ENCODE results near the gene TMEM132E. TPM values are rescaled to one million over a fixed set of nuclear protein-coding genes. Genes with fewer than 3 reads are reported as not detected.
"Not testable (repeated sequence)": the region's sequence is repeated elsewhere in the genome, so short reads cannot be mapped to it uniquely, and the experiment has no call there.

The TMEM132E gene, protein sequence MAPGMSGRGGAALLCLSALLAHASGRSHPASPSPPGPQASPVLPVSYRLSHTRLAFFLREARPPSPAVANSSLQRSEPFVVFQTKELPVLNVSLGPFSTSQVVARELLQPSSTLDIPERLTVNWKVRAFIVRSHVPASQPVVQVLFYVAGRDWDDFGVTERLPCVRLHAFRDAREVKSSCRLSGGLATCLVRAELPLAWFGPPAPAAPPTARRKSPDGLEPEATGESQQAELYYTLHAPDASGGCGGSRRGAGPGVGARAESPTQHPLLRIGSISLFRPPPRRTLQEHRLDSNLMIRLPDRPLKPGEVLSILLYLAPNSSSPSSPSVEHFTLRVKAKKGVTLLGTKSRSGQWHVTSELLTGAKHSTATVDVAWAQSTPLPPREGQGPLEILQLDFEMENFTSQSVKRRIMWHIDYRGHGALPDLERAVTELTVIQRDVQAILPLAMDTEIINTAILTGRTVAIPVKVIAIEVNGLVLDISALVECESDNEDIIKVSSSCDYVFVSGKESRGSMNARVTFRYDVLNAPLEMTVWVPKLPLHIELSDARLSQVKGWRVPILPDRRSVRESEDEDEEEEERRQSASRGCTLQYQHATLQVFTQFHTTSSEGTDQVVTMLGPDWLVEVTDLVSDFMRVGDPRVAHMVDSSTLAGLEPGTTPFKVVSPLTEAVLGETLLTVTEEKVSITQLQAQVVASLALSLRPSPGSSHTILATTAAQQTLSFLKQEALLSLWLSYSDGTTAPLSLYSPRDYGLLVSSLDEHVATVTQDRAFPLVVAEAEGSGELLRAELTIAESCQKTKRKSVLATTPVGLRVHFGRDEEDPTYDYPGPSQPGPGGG (N-terminal part only)
- total RNA-seq (2014; rRNA removed; shearing (Covaris generic)): not detected in 2 replicates
- polyA plus RNA-seq (2015; cell fraction: cytosol; rRNA removed): 0.02 TPM in 1 of 2 replicates, not detected in the other
- 0.03 and 0.04 TPM in 2 replicates for polyA plus RNA-seq (2015; cell fraction: nucleus; rRNA removed)

DNA sequence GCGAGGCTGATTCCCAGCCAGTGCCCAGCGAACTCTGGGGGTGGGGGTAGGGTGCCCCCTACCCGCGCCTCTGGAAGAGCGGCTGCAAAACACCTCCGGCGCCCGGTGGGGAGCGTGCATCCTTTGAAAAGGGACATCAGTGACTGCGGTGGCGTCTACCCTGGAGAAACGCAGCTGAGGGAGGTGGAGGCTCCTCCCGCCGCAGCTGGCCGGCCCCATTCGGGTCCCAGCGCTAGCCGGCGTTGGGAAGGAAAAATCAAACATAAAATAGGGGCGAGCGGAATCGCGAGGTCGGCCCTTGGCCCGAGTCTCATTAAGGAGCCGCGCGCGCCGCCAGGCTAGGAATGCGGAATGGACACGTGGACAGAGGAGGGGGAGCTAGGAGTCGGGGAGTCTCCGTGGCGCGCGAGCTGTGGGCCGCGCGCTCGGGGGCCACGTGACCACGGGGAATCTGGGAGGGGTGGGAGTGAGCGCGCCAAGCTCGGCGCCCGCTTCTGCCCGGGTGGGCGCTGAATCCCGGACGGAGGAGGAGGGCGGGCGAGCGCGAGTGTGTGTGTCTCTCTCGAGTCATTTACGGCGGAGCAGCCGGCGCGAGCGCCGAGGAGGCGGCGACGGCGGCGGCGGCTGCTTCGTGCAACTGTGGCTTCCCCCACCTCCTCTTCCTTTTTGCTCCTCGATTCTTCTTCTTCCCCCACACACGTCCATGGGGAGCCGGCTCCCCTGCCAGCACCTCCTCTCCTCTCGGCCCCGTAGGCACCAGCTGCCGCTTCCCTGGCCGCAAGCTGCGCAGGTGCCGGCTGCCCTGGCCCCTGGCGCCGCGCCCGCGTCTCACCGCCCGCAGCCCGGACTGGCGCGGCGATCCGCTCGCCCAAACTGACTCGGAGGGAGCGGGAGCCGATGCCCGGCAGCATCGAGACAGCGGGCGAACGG is at the start of gene TMEM132E:
Gene TMEM132E (plus strand): TSS at position 566 of the 930 bp plus-strand sequence. CDS start 1,495 bp downstream, outside the sequence.
- DNase-seq (ENCODE audit: low read depth): no peak

DNA sequence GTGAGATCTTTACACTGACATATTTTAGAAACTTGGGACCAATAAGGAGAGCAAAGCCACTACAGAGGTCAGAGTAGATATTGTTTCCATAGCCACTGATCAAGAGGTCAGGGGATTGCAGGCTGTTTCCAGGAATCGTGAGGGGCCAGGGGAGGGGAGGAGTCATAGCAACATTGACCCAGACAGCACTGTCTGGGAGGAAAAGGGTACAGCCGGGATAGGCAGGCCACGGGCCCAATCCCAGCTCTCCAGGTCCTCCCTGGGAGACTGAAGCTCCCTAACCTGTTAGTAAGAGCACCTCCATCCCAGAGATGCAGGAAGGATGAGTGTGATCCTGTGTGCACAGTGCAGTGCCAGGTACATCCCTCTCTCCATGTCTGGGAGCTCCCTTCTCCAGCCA is 48.5 kb upstream of the TMEM132E start:
- DNase-seq (ENCODE audit: low read depth): no peak

DNA sequence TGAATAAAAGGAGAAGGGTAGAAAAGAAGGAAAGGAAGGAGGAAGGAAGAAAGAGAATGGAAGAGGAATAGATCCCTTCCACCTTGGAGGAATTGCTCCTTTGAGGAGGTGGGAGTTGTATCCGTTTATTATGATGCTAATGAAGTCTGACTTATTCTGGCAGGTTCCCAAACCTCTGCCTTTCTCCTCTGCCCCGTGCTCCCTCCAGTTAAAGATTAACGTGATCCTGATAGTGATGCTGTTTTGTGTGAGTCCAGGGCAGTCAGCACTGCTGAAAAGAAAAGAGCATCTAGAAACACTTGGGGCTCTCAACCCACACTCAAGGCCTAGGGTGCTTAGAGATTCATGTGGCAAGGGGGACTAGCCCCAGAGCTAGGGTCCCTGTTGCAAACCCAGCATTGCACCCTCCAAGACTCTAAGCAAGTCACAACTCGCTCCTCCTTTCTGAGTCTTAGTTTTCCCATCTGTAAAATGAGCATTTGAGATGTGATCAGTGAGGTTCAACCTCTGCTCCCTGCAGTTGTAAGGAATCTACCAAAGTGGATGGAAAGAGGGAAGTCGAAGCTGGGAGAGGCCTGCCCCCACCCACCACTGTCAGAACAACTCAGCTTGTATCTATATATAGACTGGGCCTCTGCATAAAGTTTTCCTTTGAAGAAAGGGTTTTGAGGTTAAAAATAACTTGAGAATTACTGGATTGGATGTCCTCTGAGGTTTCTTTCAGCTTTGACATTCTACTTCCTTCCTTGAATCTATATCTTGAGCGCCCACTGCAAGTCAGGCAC is 46.9 kb upstream of the TMEM132E start:
- no peak for DNase-seq (ENCODE audit: low read depth)

DNA sequence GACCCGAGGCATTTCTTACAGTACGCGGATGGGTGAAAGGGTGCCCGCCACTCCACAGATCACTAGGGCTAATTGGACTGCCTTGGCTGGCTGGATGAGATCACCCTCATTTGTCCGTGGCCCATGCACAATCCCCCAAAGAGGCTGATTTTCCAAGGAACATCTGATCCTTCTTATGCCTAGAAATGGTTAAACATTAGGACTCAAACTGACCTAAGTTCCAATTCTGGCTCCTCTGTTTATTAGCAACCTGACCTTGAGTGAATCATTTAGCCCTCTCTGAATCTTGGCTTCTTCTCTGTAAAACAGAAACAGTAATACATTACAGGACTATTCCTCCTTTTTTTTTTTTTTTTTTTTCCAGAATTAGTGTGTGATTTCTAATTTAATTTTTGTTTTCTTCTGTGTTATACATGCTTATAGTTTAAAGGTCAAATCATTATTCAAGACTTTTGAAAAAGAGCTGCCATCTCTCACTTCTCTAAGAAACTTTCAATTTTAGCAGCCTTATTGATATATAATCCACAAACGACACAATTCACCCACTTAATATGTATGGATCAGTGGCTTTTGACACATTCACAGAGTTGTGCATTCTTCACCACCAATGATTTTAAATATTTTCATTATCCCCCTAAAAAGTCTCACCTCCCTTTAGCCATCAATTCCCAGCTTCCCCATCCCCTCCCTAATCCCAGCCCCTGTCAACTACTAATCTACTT is 45.4 kb upstream of the TMEM132E start:
- no peak for DNase-seq (ENCODE audit: low read depth)

DNA sequence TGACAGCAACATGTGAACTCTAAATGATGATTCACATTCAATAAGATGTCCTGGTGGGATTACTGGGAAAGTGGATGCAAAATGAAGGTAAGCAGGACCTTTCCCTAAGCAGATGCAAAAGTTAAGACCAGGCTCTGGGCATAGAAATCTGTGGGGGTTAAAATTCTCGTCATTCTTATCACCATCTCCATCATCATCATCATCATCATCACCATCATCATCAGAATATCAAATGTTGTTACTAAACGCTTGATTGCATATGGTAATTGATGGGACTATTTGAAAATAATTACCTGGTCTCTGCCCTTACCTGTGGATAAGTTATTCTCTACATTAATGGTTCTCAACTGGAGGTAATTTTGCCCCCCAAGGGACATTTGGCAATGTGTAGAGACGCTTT is 41.9 kb upstream of the TMEM132E start:
- no peak for DNase-seq (ENCODE audit: low read depth)

DNA sequence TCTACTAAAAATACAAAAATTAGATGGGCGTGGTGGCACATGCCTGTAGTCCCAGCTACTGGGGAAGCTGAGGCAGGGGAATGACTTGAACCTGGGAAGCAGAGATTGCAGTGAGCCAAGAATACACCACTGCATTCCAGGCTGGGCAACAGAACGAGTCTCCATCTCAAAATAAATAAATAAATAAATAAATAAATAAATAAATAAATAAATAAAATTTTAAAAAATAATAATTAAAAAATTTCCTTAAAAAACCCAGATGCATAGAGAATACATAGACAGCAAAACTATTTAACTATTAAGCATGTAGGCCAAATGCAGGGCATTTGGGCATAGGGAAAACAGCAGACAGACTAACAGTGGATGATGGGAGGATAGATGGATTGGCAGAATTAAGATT is 40.8 kb upstream of the TMEM132E start:
- not testable (repeated sequence) for DNase-seq (ENCODE audit: low read depth)

DNA sequence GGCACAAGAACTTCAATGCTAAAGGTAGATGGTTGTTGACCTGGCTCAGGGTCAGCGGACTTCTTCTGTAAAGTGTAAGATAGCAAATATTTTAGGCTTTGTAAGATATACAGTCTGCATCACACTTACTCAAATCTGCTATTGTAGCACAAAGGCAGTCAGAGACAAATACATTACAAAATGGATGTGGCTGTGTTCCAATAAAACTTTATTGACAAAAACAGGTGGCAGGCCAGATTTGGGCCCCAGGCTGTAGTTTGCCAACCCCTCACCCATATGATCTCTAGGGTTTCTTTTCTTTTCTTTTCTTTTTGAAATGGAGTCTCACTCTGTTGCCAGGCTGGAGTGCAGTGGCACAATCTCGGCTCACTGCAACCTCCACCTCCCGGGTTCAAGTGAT is 39.5 kb upstream of the TMEM132E start:
- DNase-seq (ENCODE audit: low read depth): no peak

DNA sequence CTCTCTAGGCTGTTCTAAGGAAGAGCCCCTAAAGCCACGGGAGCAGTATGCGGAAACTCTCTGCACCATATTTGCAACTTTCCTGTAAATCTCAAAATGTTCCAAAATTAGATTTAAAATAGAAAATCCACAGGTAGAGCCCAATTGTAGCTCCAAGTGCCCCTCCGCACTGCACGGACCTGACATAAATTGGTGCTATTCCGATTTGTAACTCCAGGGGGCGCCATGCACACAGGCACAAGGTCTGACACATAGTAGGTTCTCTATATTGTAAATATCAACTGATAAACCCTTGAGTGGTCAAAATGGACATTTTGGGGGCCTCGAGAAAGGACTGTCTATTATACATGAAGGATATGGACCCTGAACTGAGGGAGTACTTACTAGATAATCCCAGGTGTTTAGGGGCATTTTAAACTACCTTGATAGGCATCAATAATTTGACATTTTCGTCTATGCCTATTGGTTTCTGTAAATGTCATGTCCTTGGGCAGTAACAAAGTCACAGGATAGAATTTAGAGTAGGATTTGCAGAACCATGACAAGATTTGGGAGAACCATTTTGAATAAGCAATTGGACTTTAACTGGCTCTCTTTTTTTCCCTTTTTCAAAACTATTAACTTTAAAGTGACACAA is 36.6 kb upstream of the TMEM132E start:
- DNase-seq (ENCODE audit: low read depth): no peak

DNA sequence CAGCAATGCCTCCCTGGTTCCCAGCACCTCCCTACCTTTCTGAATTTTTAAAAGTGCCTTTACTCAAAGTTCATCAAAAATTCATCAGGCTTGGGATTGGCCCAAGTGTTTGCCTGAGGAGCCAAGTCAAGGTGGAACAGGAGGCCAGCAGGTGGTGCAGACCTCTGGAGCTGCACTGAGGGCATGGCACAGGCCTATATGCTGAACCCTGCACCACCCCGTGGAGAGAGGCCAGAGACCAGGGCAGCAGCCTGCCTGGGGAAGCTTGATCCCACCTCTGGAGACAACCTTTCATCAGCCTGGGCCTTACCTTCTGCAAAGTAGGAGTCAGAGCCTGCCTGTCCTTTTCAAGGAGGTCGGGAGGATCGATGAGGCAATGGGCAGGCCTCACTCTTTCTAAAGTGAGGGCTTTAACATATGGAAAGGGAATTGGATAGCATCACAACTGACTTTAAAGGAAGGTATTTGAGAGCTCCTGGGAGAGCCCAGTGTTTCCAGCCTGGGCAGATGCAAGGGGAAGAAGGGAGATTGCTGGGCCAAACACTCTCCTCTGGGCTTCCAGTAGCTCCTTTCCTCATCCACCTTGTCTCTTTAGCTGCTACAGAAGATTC is 31.8 kb upstream of the TMEM132E start:
- no peak for DNase-seq (ENCODE audit: low read depth)

DNA sequence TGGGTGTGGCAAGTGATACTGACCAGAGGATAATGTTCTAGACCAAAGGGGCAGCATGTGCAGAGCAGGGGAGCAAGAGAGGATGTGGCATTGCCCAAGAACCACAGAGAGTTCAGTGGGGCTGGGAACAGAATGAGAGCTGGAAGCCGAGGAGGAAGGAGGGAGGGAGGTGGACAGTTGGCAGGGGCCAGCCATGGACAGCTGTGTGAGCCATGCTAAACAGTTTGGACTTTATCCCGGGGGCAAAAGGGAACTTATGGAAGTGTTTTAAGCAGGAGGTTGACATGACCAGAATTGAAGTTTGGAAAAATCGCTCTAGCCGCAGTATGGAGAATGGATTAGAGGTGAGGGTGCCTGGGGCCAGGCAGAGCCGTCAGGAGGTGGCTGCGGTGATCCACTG is 29.4 kb upstream of the TMEM132E start:
- no peak for DNase-seq (ENCODE audit: low read depth)

DNA sequence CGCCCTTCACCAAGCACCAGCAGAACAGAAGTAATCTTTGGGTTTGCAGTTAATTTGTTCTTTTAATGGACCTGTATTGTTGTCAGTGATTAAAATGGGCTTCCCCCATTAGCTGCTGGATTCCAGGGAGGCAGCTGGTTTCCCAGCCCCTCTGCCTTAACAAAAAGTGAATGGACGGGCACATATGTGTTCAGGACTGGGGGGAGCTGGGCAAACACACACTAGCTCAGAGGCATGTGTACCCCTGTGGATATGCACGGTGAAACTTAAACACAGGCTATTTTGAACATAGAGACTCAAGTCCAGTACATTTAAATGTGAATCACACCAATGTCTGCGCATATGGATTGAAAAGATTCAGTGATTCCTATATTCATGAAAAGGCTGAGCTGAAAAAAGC is 25.5 kb upstream of the TMEM132E start:
- DNase-seq (ENCODE audit: low read depth): no peak

DNA sequence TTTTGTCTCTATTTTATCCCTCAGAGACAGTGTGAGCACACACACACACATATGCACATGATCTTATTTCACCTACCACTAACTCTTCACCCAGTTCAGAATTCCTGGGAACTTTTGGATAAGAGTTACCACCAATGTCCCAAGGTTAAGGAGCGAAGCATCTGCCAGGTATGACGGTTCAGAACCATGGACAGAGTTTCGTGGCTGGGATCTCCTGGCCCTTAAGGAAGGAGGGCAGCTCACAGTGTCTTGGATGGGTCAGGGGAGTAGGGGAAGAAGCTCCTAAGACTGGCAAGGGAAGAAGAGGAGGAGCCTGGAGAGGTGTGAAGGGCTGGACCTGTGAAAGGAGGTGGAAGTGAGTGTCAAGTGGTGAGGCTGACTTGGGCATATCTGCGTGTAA is 23.0 kb upstream of the TMEM132E start:
- no peak for DNase-seq (ENCODE audit: low read depth)

DNA sequence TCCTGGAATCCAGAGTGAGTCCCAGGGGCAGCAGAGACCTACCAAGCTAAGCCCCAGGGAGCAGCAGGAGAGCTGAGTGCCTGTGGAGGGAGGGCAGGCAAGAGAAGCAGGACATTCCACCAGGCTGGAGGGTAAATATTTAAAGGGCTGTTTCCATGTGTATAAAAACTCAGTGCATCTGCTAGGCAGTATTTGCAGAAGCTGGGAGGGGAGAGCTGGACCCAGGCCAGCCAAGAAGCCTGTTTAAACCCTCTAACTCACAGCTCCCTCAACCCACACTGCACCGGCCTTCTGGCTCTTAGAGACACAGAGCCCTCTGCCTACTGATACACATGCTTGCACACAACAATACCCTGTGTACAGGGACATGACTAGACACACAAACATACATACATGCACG is 22.5 kb upstream of the TMEM132E start:
- DNase-seq (ENCODE audit: low read depth): no peak

DNA sequence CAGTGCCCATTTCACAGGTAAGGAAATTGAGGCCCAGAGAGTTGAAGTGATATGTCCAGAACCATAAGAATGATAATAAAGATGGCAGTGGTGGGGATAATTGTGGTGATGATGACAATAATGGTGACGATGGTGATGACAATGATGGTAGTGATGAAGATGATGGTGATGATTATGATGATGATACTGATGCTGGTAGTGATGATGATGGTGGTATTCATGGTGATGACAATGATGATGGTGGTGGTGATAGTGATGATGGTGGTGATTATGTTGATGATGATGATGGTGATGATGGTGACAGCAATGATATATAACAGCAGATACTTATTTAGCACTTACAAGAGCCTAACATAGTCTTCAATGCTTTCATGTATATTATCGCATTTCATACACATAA is 18.1 kb upstream of the TMEM132E start:
- no peak for DNase-seq (ENCODE audit: low read depth)

DNA sequence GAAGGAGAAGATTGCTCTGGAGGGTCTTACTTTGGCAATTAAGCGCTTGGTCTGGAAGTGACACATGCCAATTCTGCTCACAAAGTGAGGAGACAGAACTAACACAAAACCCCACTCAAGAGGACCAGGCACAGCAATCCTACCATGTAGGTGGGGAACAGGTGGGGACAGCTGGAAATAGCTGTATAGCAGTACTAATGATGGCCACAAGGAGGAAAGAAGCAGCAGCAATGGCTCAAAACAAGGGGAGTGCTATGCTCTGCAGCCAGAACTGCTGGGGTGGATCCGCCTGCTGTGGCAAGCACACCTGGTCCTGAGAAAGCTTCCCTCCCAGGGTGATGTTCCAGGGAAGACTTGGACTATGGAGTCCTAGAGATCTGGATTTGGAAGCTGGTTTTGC is 17.0 kb upstream of the TMEM132E start:
- DNase-seq (ENCODE audit: low read depth): no peak

DNA sequence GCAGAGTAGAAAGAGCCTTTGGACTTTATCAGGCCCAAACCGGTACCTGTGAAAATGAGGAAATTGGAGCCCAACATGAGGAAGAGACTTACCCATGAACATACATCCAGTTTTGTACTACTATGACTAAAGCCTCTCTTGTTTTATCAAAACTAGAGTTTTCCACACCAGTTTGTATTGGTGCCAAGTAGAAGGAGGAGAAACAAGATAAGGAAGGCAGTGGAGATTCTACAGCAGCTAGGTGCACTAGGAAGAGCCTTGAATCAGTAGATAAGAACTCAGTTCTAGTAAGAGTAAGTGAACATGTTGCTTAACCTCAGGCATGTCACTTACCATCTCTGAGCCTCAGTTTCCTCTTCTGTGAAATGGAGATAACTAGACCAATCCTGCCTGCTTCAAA is 13.7 kb upstream of the TMEM132E start:
- DNase-seq (ENCODE audit: low read depth): no peak

DNA sequence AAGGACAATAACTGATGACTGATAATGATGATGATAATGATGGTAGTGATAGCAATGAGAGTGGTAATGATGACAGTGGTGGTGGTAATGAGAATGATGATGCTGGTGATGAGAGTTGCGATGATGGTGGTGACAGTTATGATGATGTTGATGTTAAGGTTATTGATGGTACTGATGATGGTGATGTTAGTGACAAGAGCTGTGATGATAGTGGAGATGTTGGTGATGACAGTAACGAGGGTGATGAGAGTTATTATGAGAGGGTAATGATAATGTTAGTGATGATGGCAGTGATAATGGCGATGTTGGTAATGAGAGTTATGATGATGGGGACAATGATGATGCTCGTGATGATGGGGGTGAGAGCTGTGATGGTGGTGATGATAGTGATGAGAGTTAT is 13.2 kb upstream of the TMEM132E start:
- no peak for DNase-seq (ENCODE audit: low read depth)

DNA sequence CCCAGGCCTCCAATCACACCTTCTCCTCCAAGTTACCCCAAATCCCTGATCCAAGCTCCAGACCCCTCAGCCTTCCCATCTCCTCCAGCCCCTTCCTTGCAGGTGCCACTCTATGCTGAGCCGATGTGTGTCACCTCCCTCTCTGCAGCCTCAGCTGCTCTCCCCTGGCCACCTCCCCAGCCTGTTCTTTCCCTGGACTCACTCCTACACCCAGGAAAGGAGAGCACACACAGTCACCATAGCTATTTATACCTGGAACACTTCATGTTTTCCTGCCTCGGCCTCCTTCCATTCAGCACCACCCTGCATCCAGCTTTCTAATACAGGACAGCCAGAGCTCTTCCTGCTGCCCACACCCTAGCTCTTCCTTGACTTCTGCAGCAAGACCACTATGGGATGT is 12.5 kb upstream of the TMEM132E start:
- no peak for DNase-seq (ENCODE audit: low read depth)
